HG03575 (cell line): ENCODE data around the gene HTD2.
"Not testable (repeated sequence)": the region's sequence is repeated elsewhere in the genome, so short reads cannot be mapped to it uniquely, and the experiment has no call there.

Experiments
- ATAC-seq: cut with Tn5 transposase; IDR thresholded peaks from one replicate; pipeline ENCODE4 v1.9.1; 2021; ENCODE audit not compliant: unreplicated experiment, insufficient number of reproducible peaks, low FRiP score; ENCODE audit errors: extremely low read depth

The HTD2 gene

GRCh38 chr3:58305882-58306711, at the start of gene HTD2, which contains the start of gene RPP14:
TSS of gene HTD2 (plus strand) at chr3:58306520. CDS start at chr3:58317614, 11,094 bp downstream.
TSS of gene RPP14 (plus strand) at chr3:58306245. CDS start at chr3:58310330, 4,085 bp downstream.
- ATAC-seq: peak; percentile 37

- ATAC-seq: no peak
These were observed 47.8 kb upstream of the HTD2 start for GRCh38 chr3:58258392-58259055.

- ATAC-seq: no peak
These were observed 46.0 kb upstream of the HTD2 start for GRCh38 chr3:58260261-58260731.

- no peak for ATAC-seq
These were observed 45.6 kb upstream of the HTD2 start for GRCh38 chr3:58260733-58261132.

- ATAC-seq: no peak
These were observed 44.2 kb upstream of the HTD2 start for GRCh38 chr3:58261954-58262666.

GRCh38 chr3:58266577-58266976, 39.7 kb upstream of the HTD2 start:
- ATAC-seq: no peak

- not testable (repeated sequence) for ATAC-seq
These were observed 38.8 kb upstream of the HTD2 start for GRCh38 chr3:58267543-58267942.

GRCh38 chr3:58269356-58269755, 37.0 kb upstream of the HTD2 start:
- ATAC-seq: no peak

- ATAC-seq: no peak
These were observed 35.8 kb upstream of the HTD2 start for GRCh38 chr3:58270485-58270884.

GRCh38 chr3:58271901-58272501, 34.3 kb upstream of the HTD2 start:
- ATAC-seq: no peak

- no peak for ATAC-seq
These were observed 33.4 kb upstream of the HTD2 start for GRCh38 chr3:58272891-58273290.

GRCh38 chr3:58273362-58273761, 33.0 kb upstream of the HTD2 start:
- not testable (repeated sequence) for ATAC-seq

- ATAC-seq: no peak
These were observed 32.2 kb upstream of the HTD2 start for GRCh38 chr3:58274027-58274614.

GRCh38 chr3:58281069-58281468, 25.3 kb upstream of the HTD2 start:
- ATAC-seq: no peak

- ATAC-seq: no peak
These were observed 21.0 kb upstream of the HTD2 start for GRCh38 chr3:58285334-58285733.

- ATAC-seq: no peak
These were observed 19.0 kb upstream of the HTD2 start for GRCh38 chr3:58287354-58287753.

- no peak for ATAC-seq
These were observed 18.1 kb upstream of the HTD2 start for GRCh38 chr3:58288011-58288728.

- ATAC-seq: not testable (repeated sequence)
These were observed 17.2 kb upstream of the HTD2 start for GRCh38 chr3:58288964-58289613.
